ENCODE results near the gene NOCT.
A peak's percentile ranks its signal among the peaks of the same experiment; 100 is the strongest.
"Not testable (repeated sequence)": the region's sequence is repeated elsewhere in the genome, so short reads cannot be mapped to it uniquely, and the experiment has no call there.

The NOCT gene

DNA sequence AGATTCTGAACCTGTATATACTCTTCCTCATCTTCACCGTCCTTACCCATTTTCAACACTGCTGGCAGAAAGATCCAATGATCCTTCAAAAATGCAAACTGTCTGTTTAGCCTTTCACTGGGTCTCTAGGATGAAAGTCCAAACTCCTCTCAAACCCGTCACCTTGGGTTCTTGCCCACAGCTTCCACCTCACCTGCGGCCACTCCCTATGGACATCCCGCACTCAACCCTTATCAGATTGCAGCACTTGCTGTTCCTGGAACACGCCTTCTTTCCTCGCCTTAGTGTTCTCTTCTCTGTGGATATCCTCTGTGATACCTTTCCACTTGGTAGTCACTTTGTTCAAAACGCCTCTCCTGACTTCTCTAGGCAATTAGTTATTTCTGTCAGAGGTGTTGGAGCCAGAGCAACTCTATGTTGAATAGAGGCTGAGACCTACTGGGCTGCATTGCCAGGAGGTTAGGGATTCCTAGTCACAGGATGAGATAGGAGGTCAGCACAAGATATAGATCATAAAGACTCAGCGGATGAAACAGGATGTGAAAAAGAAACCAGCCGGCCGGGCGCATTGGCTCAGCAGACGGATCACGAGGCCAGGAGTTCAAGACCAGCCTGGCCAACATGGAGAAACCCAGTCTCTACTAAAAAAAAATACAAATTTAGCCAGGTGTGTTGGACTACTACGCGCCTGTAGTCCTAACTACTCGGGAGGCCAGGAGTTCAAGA is 4.2 kb upstream of the NOCT start:
- no peak for DNase-seq

GRCh38 chr4:139014371-139015268 is 961 bp upstream of the NOCT start:
- DNase-seq, result peak; percentile 25

DNA sequence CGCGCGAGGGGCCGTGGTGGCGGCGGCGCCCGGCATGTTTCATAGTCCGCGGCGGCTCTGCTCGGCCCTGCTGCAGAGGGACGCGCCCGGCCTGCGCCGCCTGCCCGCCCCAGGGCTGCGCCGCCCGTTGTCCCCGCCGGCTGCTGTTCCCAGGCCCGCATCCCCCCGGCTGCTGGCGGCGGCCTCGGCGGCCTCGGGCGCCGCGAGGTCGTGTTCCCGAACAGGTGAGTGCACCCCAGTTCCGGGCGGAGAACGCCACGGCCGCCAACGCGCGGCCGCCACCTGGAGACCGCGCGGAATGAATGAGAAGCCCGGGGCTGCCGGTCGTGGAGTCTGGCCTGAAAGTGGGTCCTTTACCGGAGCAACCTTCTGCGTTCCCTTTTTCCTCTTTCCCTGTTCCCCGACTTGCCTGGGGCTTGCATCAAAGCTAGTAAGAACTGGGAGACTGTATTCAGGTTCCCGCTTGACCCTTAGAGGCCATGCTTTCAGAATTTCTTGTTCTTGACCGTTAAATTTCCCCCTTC is 429 bp downstream of the NOCT start:
- DNase-seq, result peak; percentile 65

- DNase-seq, result no peak
Observed at GRCh38 chr4:139017861-139018260, 2.3 kb downstream of the NOCT start.

- no peak for DNase-seq
Observed at GRCh38 chr4:139018501-139018900, 2.9 kb downstream of the NOCT start.

DNA sequence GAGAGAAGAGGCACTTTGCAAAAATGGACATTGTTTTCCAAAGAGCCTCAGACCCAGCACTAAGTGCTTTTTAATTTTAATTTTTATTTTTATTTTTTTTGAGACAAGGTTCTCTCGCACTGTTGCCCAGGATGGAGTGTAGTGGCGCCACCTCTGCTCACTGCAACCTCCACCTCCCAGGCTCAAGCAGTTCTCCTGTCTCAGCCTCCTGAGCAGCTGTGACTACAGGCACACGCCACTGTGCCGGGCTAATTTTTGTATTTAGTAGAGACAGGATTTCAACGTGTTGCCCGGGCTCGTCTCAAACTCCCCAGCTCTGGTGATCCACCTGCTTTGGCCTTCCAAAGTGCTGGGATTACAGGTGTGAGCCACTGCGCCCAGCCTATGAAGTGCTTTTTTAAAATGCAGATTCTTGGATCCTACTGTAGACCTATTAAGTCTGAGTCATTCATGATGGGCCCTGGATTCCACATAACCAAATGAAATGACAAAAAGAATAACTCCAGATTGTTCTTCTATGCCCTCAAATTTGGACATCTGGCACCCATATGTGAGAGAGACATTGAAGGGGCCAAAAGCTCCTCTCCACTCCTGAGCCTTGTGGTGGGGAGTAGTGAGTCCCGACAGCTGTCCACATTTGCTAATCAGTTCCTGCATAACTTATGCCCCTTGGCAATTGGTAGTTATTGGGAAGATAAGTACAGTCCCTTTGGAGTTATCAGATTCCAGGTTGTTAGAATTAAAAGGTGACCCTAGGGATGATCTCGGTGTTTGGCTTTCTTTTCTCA is 3.6 kb downstream of the NOCT start:
- DNase-seq, result no peak

DNA sequence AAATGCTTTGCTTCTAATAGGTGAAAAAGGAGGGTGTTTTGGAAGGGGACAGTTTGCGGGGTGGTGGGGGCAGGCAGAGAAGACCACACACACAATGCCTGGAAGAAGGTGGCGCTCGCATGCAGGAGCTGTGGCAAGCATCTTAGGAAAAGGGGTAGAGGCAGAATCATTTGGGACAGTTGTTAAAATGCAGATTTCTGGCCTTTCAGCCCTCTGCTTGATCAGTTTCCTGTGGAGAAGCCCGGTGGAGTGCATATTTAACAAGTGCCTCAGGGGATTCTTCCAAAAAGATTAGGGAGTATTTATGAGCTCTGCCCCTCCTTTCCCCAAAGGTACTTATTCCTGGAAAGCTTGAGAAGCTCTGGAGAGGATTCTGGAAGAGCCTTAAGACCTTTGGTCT is 4.8 kb downstream of the NOCT start:
- DNase-seq, result no peak

DNA sequence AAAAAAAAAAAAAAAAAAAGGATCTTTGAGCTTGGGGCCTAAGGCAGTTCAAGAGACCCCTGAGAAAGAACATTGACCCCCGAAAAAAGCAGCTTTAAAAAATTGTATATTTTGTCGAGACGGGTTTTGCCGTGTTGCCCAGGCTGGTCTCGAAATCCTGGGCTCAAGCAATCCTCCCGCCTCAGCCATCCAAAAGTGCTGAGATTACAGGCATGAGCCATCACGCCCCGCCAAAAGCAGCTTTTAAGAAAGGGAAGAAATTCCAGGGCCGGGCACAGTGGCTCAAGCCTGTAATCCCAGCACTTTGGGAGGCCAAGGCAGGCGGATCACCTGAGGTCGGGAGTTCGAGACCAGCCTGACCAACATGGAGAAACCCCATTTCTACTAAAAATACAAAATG is 5.5 kb downstream of the NOCT start:
- not testable (repeated sequence) for DNase-seq

DNA sequence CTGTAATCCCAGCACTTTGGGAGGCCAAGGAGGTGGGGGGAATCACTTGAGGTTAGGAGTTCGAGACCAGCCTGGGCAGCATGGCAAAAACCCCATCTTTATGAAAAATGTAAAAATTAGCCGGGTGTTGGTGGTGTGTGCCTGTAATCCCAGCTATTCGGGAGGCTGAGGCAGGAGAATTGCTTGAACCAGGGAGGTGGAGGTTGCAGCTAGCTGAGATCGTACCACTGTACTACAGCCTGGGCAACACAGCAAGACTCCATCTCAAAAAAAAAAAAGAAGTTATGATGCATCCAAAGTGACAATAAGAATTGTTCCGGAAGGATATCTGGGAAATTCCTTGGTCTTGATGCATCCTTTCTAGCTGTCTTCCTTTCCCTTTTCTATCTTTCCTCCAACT is 7.3 kb downstream of the NOCT start:
- DNase-seq, result no peak

- DNase-seq, result no peak
Observed at GRCh38 chr4:139024686-139025085, 9.1 kb downstream of the NOCT start.

DNA sequence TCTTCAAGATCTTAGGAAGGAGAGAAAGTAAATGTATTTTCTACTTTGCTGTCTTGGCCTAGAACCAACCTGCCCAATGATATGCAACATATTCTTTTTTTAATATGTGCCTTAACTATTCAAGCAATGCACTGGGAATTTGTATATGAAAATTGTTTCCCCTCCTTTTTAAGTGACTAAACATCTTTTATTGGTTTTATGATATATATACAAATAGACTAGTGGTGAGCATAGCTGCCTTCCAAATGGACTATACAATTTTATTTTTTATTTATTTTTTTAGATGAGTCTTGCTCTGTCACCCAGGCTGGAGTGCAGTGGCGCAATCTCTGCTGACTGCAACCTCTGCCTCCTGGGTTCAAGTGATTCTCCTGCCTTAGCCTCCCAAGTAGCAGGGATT is 10.3 kb downstream of the NOCT start:
- no peak for DNase-seq

- no peak for DNase-seq
Observed at GRCh38 chr4:139027776-139028175, 12.2 kb downstream of the NOCT start.

GRCh38 chr4:139028191-139028661 is 12.6 kb downstream of the NOCT start:
- no peak for DNase-seq

DNA sequence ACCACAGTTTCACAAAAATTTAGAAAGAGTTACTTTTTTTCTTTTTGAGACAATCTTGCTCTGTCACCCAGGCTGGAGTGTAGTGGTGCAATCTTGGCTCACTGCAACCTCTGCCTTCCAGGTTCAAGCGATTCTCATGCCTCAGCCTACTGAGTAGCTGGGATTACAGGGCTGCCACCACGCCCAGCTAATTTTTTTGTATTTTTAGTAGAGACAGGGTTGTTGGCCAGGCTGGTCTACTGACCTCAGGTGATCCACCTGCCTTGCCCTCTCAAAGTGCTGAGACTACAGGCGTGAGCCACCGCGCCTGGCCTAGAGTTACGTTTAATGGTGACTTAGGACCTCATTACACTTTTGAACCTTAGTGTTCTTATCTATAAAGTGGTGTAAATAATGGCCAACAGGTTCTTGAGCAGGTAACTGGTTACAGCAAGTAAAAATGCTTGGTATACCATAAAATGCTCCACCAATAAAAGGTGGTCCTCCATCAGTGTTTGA is 14.3 kb downstream of the NOCT start:
- not testable (repeated sequence) for DNase-seq

- DNase-seq, result peak; percentile 75
Observed at GRCh38 chr4:139030614-139031235, 15.1 kb downstream of the NOCT start.

GRCh38 chr4:139035650-139036049 is 20.1 kb downstream of the NOCT start:
- DNase-seq, result no peak

DNA sequence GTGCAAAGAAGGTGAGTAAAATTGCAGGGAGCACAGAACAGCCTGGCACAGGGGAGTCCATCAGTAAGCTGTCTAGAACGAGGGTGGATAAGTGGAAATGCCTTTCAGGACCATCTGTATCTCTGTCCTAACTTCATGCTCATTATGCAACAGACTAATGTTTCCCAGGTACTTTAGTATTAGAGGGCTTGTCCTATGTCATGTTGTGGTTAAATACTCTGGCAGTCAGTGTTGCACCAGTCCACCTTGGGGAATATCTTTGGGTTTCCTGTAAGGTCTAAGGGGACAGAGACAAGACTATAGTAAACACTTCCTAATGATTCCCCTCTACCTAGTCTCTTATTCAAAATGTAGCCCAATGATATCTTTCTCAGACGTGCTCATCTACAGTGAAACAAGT is 21.3 kb downstream of the NOCT start:
- DNase-seq, result no peak

- no peak for DNase-seq
Observed at GRCh38 chr4:139038874-139039443, 23.4 kb downstream of the NOCT start.

DNA sequence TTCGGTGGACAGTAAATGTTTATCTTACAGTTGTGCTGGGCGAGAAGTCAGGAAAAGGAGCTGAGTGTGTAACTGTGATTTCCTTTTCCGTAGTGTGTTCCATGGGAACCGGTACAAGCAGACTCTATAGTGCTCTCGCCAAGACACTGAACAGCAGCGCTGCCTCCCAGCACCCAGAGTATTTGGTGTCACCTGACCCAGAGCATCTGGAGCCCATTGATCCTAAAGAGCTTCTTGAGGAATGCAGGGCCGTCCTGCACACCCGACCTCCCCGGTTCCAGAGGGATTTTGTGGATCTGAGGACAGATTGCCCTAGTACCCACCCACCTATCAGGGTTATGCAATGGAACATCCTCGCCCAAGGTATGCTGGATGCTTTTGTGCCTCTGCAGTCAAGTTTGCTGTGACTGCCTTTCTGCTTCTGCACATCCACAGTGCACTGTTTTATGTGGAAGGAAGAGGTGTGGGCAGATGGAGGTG is 27.4 kb downstream of the NOCT start:
- DNase-seq, result no peak

- no peak for DNase-seq
Observed at GRCh38 chr4:139044291-139044690, 28.7 kb downstream of the NOCT start.

DNA sequence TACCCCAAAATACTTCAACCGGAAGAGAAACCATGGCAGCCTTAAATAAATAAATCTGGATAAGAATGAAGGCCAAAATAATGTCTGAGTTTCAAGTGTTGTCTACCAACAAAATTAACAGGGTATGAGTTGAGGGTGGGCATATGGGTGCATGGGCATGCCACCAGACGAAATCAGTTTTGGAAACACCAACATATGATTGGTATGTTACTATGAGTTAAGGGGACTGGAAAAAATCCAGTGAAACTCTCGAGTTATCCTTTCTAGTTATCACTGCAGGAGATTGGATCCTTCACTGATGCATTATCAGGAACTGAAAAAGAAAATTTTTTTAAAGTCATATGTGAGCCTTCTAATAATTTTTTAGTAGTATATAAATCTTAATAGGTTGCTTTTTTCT is 32.4 kb downstream of the NOCT start:
- no peak for DNase-seq

DNA sequence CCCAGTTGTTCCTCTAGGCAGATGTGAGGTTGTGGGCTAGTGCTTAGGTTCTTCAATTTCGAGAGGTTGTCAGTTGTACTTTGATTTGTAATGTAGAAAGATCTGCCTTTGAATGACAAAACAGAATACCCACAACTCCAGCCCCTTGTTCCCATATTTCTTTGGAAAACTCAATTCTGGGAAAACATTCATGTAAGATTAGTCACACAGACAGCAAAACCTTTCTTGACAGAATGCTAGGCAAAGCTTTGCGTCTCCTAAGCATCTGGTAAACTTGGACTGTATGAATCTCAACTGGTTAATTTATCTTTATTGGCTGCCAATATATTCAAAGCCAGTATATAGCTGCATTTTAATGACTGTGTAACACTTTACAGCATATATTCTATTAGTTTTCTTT is 34.9 kb downstream of the NOCT start:
- DNase-seq, result no peak

Measured in activated CD4-positive, alpha-beta T cell treated with anti-CD3 and anti-CD28 coated beads for 48 hours (primary cell).